ENCODE measurements around the gene TBL1X.

TBL1X gene

DNA sequence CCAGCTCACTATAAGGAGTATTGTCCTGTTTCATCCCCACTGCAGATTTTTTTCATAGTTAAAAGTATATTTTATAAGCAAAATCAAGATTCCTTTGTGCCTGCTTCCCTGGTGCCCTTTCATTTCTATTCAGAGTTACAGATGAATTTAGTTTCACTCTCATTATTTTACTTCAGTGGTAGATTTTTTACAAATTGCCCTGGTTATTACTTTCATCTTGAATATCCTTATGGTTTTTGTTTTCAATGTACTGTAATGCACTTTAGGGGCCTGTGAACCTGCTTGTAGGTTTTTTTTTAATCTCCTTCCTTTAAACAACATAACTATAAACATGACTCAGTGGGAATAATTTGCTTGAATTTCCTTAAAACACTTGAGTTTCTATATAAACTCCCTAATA is 174.0 kb downstream of the TBL1X start:
- Histone ChIP-seq H3K4me3 (ENCODE audit: low read depth in 1 of 2, low read length in 1 of 2) (no peak overlapping the region), H3K36me3 (no peaks in the 10 kb centered on the region), H3K27me3 (no peaks in the 10 kb centered on the region), H3K4me1 (ENCODE audit: control insufficient read depth in 1 of 2, insufficient read depth in 1 of 2, low read depth in 1 of 2, low read length in 1 of 2) (no peaks in the 10 kb centered on the region), H3K9me3 (no peaks in the 10 kb centered on the region), H3K27ac (no peak overlapping the region)
- TF ChIP-seq, protein P1, sequence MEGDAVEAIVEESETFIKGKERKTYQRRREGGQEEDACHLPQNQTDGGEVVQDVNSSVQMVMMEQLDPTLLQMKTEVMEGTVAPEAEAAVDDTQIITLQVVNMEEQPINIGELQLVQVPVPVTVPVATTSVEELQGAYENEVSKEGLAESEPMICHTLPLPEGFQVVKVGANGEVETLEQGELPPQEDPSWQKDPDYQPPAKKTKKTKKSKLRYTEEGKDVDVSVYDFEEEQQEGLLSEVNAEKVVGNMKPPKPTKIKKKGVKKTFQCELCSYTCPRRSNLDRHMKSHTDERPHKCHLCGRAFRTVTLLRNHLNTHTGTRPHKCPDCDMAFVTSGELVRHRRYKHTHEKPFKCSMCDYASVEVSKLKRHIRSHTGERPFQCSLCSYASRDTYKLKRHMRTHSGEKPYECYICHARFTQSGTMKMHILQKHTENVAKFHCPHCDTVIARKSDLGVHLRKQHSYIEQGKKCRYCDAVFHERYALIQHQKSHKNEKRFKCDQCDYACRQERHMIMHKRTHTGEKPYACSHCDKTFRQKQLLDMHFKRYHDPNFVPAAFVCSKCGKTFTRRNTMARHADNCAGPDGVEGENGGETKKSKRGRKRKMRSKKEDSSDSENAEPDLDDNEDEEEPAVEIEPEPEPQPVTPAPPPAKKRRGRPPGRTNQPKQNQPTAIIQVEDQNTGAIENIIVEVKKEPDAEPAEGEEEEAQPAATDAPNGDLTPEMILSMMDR (IDR thresholded peaks at IDR 0.05), result no peak

DNA sequence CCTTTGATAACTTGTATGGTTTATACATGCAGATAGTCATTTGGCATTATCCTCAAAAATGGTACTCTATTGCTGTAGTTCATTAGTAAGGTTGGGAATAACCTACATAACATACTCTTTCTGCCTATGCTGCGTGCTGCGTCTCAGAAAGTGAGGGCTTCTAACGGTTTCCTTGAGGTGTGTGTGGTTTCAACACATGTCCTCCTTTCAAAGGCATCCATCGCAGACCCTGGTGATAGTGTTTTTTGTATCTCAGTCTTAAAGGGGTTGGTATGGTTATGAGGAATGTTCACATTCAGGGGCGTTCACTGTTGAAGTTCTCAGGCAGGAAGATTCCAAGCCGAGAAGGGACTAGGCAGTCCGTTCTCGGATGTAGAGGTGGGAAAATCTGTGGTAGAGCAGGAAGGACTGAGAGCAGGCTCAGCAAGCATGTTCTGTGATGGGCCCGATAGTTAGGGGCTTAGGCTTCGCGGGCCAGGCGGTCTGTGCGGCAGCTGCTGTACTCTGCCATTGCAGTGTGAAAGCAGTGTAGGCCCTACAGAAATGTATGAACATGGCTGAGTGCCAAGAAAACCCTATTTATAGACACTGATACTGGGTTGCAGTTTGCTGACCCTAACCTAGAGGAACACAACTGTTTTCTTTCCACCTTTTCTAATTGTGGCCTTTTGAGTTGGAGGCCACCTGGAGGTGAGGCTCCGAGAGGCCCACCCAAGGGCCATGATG is 177.6 kb downstream of the TBL1X start:
- Histone ChIP-seq H3K36me3 (no peaks in the 10 kb centered on the region), H3K4me3 (ENCODE audit: low read depth in 1 of 2, low read length in 1 of 2) (no peak overlapping the region), H3K4me1 (ENCODE audit: control insufficient read depth in 1 of 2, insufficient read depth in 1 of 2, low read depth in 1 of 2, low read length in 1 of 2) (no peaks in the 10 kb centered on the region), H3K27me3 (no peaks in the 10 kb centered on the region), H3K9me3 (no peaks in the 10 kb centered on the region), H3K27ac (no peak overlapping the region)
- TF ChIP-seq, protein P1 (IDR thresholded peaks at IDR 0.05), result no peak

DNA sequence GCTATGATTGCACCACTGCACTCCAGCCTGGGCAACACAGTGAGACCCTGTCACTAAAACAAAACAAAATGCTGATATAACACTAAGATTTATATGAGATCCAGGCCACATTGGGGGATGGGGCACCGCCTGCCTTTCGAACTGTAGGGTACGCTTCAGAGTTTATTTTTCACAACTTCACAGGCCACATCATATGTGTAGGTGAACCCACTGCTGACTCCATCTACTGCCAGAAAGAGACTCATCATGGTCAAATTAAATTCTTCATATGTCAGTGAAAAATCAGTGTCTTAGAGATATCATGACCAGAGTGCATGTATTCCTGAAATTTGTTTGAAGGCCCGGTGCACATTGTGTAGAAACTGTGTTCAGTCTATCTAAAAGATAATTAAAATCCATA is 178.9 kb downstream of the TBL1X start:
- no peak overlapping the region for H3K4me3 ChIP-seq (ENCODE audit: low read depth in 1 of 2, low read length in 1 of 2)
- H3K4me1 ChIP-seq (ENCODE audit: control insufficient read depth in 1 of 2, insufficient read depth in 1 of 2, low read depth in 1 of 2, low read length in 1 of 2), result no peaks in the 10 kb centered on the region
- H3K27ac ChIP-seq, result no peak overlapping the region
- no peaks in the 10 kb centered on the region for H3K36me3 ChIP-seq
- H3K9me3 ChIP-seq, result no peaks in the 10 kb centered on the region
- TF ChIP-seq, protein P1 (IDR thresholded peaks at IDR 0.05), result no peak
- no peaks in the 10 kb centered on the region for H3K27me3 ChIP-seq

DNA sequence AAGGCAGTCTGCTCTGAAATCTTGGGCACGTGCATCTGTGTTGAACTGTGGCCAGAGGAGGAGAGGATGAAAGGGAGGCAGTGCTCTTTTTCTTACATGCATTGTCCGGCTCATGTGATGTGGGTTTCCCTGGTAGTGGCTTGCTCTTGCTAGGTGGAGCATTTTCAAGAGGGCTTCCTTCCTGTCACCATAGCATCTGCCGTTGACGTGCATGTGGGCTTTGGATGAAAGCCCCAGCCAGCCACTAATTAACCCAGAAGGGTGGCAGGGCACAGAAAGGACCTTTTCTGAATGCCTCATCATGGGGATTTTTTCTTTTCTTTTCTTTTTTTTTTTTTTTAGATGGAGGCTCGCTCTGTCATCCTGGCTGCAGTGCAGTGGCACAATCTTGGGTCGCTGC is 179.5 kb downstream of the TBL1X start:
- TF ChIP-seq, protein P1 (IDR thresholded peaks at IDR 0.05), result no peak
- no peaks in the 10 kb centered on the region for H3K9me3 ChIP-seq
- no peaks in the 10 kb centered on the region for H3K36me3 ChIP-seq
- no peak overlapping the region for H3K27ac ChIP-seq
- H3K27me3 ChIP-seq, result no peaks in the 10 kb centered on the region
- no peaks in the 10 kb centered on the region for H3K4me1 ChIP-seq (ENCODE audit: control insufficient read depth in 1 of 2, insufficient read depth in 1 of 2, low read depth in 1 of 2, low read length in 1 of 2)
- H3K4me3 ChIP-seq (ENCODE audit: low read depth in 1 of 2, low read length in 1 of 2), result no peak overlapping the region

DNA sequence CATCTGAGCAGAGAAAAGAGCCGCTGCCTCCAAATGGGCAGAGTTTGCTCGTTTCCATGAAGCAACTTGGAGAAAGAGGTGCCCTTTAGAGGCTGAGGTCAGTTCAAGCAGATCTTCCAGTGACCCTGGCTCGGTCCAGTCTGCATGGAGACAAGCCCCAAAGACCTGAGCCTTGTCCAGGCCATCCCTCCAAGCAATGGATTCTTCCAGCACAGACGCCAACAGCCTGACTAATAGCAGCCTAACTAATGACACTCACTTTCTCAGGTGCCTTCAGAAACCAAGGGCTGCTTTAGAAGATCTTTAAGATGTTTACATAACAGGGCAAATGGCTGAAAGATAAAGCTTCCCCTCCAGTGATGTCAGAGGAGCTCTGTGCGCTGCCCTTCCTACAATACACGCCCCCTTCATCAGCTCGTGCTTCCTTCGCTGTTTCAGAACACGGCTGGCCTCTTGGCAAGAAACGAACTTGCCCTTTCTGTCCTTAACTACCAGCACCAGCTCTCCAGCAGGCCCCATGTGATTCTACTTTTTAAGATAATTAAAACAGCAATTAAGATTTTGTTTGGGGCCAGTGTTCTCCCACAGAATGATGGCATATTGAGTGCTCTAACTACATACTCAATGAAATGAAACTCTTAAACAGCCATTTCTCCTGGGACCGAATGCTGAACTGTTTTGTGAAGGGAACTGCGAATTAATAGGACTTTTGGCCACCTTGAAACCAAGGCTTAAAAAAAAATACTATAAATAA is 181.8 kb downstream of the TBL1X start:
- Histone ChIP-seq H3K27ac (no peak overlapping the region), H3K36me3 (no peaks in the 10 kb centered on the region), H3K4me3 (ENCODE audit: low read depth in 1 of 2, low read length in 1 of 2) (no peak overlapping the region), H3K4me1 (ENCODE audit: control insufficient read depth in 1 of 2, insufficient read depth in 1 of 2, low read depth in 1 of 2, low read length in 1 of 2) (no peaks in the 10 kb centered on the region), H3K27me3 (no peaks in the 10 kb centered on the region), H3K9me3 (no peaks in the 10 kb centered on the region)
- TF ChIP-seq, protein P1 (IDR thresholded peaks at IDR 0.05), result no peak

Measured in neutrophil (primary cell).